ENCODE data around the gene TCF3. TPM values are rescaled to one million over a fixed set of nuclear protein-coding genes. Genes with fewer than 3 reads are reported as not detected.

TCF3 gene
- polyA plus RNA-seq, 3 donors, result 2.4 to 36.2 (median 3.3) TPM

DNA sequence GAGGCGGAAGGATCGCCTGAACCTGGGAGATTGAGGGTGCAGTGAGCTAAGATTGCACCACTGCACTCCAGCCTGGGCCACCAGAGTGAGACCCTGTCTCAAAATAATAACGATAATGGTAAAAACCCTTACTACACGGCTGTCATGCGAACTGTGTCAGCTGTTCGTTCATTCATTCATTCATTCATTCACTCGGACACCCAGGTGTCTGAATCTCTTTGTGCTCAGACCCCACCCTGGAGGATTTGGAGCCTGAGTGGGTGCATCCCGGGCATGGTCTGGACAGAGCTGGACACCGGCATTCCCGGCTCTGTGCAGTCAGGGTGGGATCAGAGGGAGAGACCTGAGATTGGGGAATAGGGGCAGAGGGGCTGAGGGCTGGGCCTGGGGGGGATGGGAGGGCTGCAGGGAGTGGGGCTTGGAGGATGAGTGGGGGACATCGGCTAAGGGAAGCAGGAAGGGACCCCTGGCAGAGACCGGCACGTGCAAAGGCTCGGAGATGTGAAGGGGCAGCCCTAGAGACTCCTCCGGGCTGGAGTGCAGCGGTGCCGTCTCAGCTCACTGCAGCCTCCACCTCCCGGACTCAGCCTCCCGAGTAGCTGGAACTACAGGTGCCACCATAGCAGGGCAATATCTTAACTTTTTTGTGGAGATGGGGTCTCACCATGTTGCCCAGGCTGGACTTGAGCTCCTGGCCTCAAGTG lies 31.6 kb upstream of the TCF3 start:
- H3K79me2 ChIP-seq (ENCODE audit: insufficient read depth, low read length), result no peaks in the 10 kb centered on the region
- TF ChIP-seq CTCF (IDR thresholded peaks at IDR 0.05), result no peak
- no peaks in the 10 kb centered on the region for H4K20me1 ChIP-seq (ENCODE audit: insufficient read depth, low read length)
- Mint-ChIP-seq H3K9me3 (peaks cover 0 to 6% (median 2%) of the 10 kb centered on the region in 7 donors), H3K27me3 (ENCODE audit: low read depth in 3 of 3) (peaks cover 32 to 65% (median 49%) of the 10 kb centered on the region in 3 donors), H3K4me3 (no peak overlapping the region), H3K4me1 (no peaks in the 10 kb centered on the region), H3K36me3 (no peaks in the 10 kb centered on the region), H3K27ac (no peak overlapping the region)
- no peaks in the 10 kb centered on the region for H3K9me3 ChIP-seq (replicated peaks in 1 of 2; ENCODE audit: control insufficient read depth in 1 of 2, insufficient read depth in 1 of 2, low read length in 2 of 2)
- H3K36me3 ChIP-seq (replicated peaks in 1 of 2; ENCODE audit: control insufficient read depth in 1 of 2, insufficient read depth in 2 of 2, low read length in 2 of 2), result no peaks in the 10 kb centered on the region
- no peak overlapping the region for H3K9ac ChIP-seq (ENCODE audit: insufficient read depth, low read length, poor library complexity, severe bottlenecking)
- DNase-seq, result no peak
- 87% methylated on average over 16 of the region's 19 CpGs for WGBS (ENCODE audit: insufficient coverage)
- intact Hi-C loops (cut with micrococcal nuclease), result no loop called here
- H2AFZ ChIP-seq (ENCODE audit: insufficient read depth, low read depth, low read length, poor library complexity, severe bottlenecking), result no peak overlapping the region
- no peak overlapping the region for H3K4me3 ChIP-seq (replicated peaks in 1 of 3; ENCODE audit: low read depth in 2 of 3, low read length in 3 of 3)
- peaks cover 0 to 14% of the 10 kb centered on the region in 2 donors for H3K27me3 ChIP-seq (ENCODE audit: control insufficient read depth in 2 of 2, insufficient read depth in 2 of 2, low read length in 2 of 2)
- H3K27ac ChIP-seq (ENCODE audit: low read depth in 1 of 2, low read length in 2 of 2), result no peak overlapping the region
- no peak overlapping the region for H3K4me2 ChIP-seq (replicated peaks; ENCODE audit: extremely low read depth, low read length, poor library complexity, severe bottlenecking)
- no peaks in the 10 kb centered on the region for H3K4me1 ChIP-seq (ENCODE audit: control insufficient read depth in 1 of 2, insufficient read depth in 2 of 2, low read length in 2 of 2)

DNA sequence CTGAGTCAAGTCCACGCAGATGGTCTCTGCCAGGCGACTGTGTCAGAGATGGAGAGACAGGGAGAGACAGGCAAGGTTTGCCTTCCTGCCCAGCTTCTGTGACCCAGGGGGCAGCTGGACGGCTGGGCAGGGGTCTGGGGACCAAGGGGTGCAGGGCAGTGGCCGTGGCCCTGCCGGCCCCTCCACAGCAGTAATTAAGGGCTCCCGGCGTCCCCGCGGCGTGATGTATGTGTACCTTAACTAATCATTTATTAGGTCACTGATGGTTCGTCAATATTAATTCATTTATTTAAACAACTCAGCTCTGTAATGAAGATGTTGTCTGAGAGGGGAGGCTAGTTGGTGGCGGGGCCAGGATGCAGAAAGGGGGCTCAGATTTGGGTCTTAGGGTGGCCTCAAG lies 28.6 kb upstream of the TCF3 start:
- Histone ChIP-seq H3K9ac (ENCODE audit: insufficient read depth, low read length, poor library complexity, severe bottlenecking) (no peak overlapping the region), H3K4me2 (replicated peaks; ENCODE audit: extremely low read depth, low read length, poor library complexity, severe bottlenecking) (no peak overlapping the region), H2AFZ (ENCODE audit: insufficient read depth, low read depth, low read length, poor library complexity, severe bottlenecking) (no peak overlapping the region), H3K27ac (ENCODE audit: low read depth in 1 of 2, low read length in 2 of 2) (no peak overlapping the region), H3K36me3 (replicated peaks in 1 of 2; ENCODE audit: control insufficient read depth in 1 of 2, insufficient read depth in 2 of 2, low read length in 2 of 2) (no peaks in the 10 kb centered on the region), H4K20me1 (ENCODE audit: insufficient read depth, low read length) (no peaks in the 10 kb centered on the region), H3K79me2 (ENCODE audit: insufficient read depth, low read length) (no peaks in the 10 kb centered on the region), H3K4me3 (replicated peaks in 1 of 3; ENCODE audit: low read depth in 2 of 3, low read length in 3 of 3) (no peak overlapping the region), H3K27me3 (ENCODE audit: control insufficient read depth in 2 of 2, insufficient read depth in 2 of 2, low read length in 2 of 2) (peaks cover 0 to 25% of the 10 kb centered on the region in 2 donors), H3K4me1 (ENCODE audit: control insufficient read depth in 1 of 2, insufficient read depth in 2 of 2, low read length in 2 of 2) (no peaks in the 10 kb centered on the region), H3K9me3 (replicated peaks in 1 of 2; ENCODE audit: control insufficient read depth in 1 of 2, insufficient read depth in 1 of 2, low read length in 2 of 2) (no peaks in the 10 kb centered on the region)
- peak overlapping the region in 1 of 7 donors; percentile 27 for H3K27ac Mint-ChIP-seq
- DNase-seq, result no peak
- H3K4me3 Mint-ChIP-seq, result no peak overlapping the region
- TF ChIP-seq CTCF (IDR thresholded peaks at IDR 0.05), result no peak
- 100% methylated on average over 4 of the region's 12 CpGs for WGBS (ENCODE audit: insufficient coverage)
- H3K36me3 Mint-ChIP-seq, result no peaks in the 10 kb centered on the region
- intact Hi-C loops (cut with micrococcal nuclease), result no loop called here
- H3K27me3 Mint-ChIP-seq (ENCODE audit: low read depth in 3 of 3), result peaks cover 41 to 71% (median 50%) of the 10 kb centered on the region in 3 donors
- no peaks in the 10 kb centered on the region for H3K4me1 Mint-ChIP-seq
- peaks cover 0 to 10% (median 0%) of the 10 kb centered on the region in 7 donors for H3K9me3 Mint-ChIP-seq
